Ovary (tissue), 9 donors: ENCODE measurements around the gene PTH2R. TPM values are rescaled to one million over a fixed set of nuclear protein-coding genes. Genes with fewer than 3 reads are reported as not detected.
"Not testable (repeated sequence)": the region's sequence is repeated elsewhere in the genome, so short reads cannot be mapped to it uniquely, and the experiment has no call there.

Experiments
- DNase-seq, 5 donors: peaks; one replicate each; pipeline ENCODE4 v3.0.0-alpha.2; 2019 to 2020
- H3K27ac ChIP-seq, 2 donors: fragments of 200-600 bp; one replicate each; pipeline versions ENCODE4 v1.5.1 to v1.8.0; 2019 to 2022
- H3K27me3 ChIP-seq: fragments of 200-600 bp; one replicate; pipeline ENCODE4 v1.8.0; 2022
- H3K36me3 ChIP-seq: fragments of 200-600 bp; sonication (generic); one replicate; pipeline ENCODE4 v1.5.1; 2019
- H3K4me1 ChIP-seq: one replicate; pipeline ENCODE4 v1.8.1; 2013; ENCODE audit warnings: mild to moderate bottlenecking, moderate library complexity; ENCODE audit not compliant: insufficient read depth
- H3K4me3 ChIP-seq: fragments of 200-600 bp; sonication (generic); one replicate; pipeline ENCODE4 v1.5.1; 2017
- H3K9me3 ChIP-seq, 2 donors: fragments of 200-600 bp in 1 of 2; sonication (generic) in 1 of 2; one replicate each; pipeline versions ENCODE4 v1.5.1 to v1.8.1; 2013 to 2019; ENCODE audit warnings: mild to moderate bottlenecking in 1 of 2, moderate library complexity in 1 of 2
- CTCF ChIP-seq, 3 donors: fragments of 450-650 bp in 2 of 3; fragments of 200-600 bp in 1 of 3; IDR thresholded peaks; one replicate each; pipeline versions ENCODE4 v1.5.1 to v1.8.0; 2016 to 2022; ENCODE audit warnings: antibody characterized with exemption in 3 of 3, mild to moderate bottlenecking in 1 of 3
- EP300 ChIP-seq: sonication (generic); formaldehyde crosslinking; IDR thresholded peaks from one replicate; pipeline ENCODE4 v1.6.1; 2017; ENCODE audit warnings: antibody characterized with exemption
- POLR2A ChIP-seq: fragments of 450-650 bp; IDR thresholded peaks from one replicate; pipeline ENCODE4 v1.6.1; 2017; ENCODE audit warnings: antibody characterized with exemption, mild to moderate bottlenecking, moderate library complexity
- WGBS, 3 donors: extraction: QIAGEN DNeasy Blood & Tissue Kit in 1 of 3; methylation state at CpG; one replicate each; pipeline versions ENCODE4 v1.1.5 to v1.1.7; 2013 to 2017; 5-methylcytosine and 5-hydroxymethylcytosine counted together
- intact Hi-C, 4 donors: fragments of 100-400 bp; cut with DNase I; formaldehyde crosslinking; loops; one replicate each; pipeline versions ENCODE4 v1.11.0 to v1.15.1; 2022 to 2023
- polyA plus RNA-seq, 2 donors: library from polyadenylated mRNA; stranded (reverse); fragments of 200-250 nt in 1 of 2; fragments of 350-450 nt in 1 of 2; fragmentation: Illumina TruSeq in 1 of 2; extraction: RNeasy Lipid Tissue Mini Kit (QIAGEN cat#74804) in 1 of 2; gene quantifications; one replicate each; pipeline ENCODE4 v1.2.3, GENCODE V29; 2013 to 2014
- total RNA-seq, 7 donors: library from RNA; depleted of rRNA in 2 of 7; stranded (reverse); fragments of >200 nt in 2 of 7; fragmentation: NEBNext Ultra II Directional in 3 of 7; extraction: Animal tissue kit (Norgen Biotek cat#: 25700) in 3 of 7; gene quantifications; one replicate each; pipeline versions ENCODE4 v1.1.0 to v1.2.4, GENCODE V29; 2016 to 2023
- donor health status: DM: no; HTN: no; CAD: no; lungs with moderate emphysema.
- donor health status: DM: no; HTN: no; CAD: no.
- donor health status: Bipolar disorder and iron deficiency.
- donor health status: DM: yes; HTN: yes; CAD: no.
- donor health status: DM: no; HTN: no; CAD: no.
- donor health status: DM: yes; HTN: yes; CAD: no.

The PTH2R gene
- total and polyA plus RNA-seq, 9 donors, result 0.05 to 0.08 (median 0.07) TPM; not detected in 6

GRCh38 chr2:208437755-208438154, 31.2 kb downstream of the PTH2R start:
- H3K4me1 ChIP-seq, result no peaks in the 10 kb centered on the region
- intact Hi-C loops, result no loop called here
- no peak overlapping the region for H3K4me3 ChIP-seq
- no peaks in the 10 kb centered on the region for H3K27me3 ChIP-seq
- no peak overlapping the region for H3K27ac ChIP-seq
- 83 to 90% (median 86%) methylated on average over 3 of the region's 3 CpGs for WGBS, 3 donors
- H3K36me3 ChIP-seq, result no peaks in the 10 kb centered on the region
- DNase-seq, result no peak
- no peaks in the 10 kb centered on the region for H3K9me3 ChIP-seq
- TF ChIP-seq CTCF (IDR thresholded peaks at IDR 0.05) (no peak), EP300 (no peak), POLR2A (no peak)

- no peaks in the 10 kb centered on the region for H3K27me3 ChIP-seq
- WGBS, 3 donors, result 88 to 97% (median 89%) methylated on average over 2 of the region's 2 CpGs
- intact Hi-C loops, result no loop called here
- no peaks in the 10 kb centered on the region for H3K4me1 ChIP-seq
- TF ChIP-seq EP300 (no peak), POLR2A (no peak), CTCF (IDR thresholded peaks at IDR 0.05) (no peak)
- no peaks in the 10 kb centered on the region for H3K36me3 ChIP-seq
- H3K4me3 ChIP-seq, result no peak overlapping the region
- DNase-seq, result no peak
- H3K27ac ChIP-seq, result no peak overlapping the region
- no peaks in the 10 kb centered on the region for H3K9me3 ChIP-seq
These were observed 34.1 kb downstream of the PTH2R start for GRCh38 chr2:208440716-208441115.

DNA sequence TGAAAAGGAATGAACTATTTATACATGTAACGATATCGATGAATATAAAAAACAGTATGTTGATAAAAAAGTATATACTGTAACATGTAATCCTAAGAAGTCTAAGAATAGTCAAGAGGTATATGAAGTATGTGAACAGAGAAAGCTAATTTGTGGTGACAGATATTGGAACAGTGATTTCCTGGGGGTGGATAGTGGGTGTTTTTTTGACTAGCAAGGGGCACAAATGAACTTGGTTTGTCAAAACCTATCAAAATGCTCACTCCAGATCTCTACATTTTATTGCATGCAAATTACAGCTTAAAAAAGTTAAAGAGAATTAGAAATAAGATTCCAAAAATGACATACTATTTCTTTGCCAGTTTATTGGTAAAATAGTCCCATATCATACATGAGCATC, 35.4 kb downstream of the PTH2R start:
- Histone ChIP-seq H3K27me3 (no peaks in the 10 kb centered on the region), H3K9me3 (no peaks in the 10 kb centered on the region), H3K4me3 (no peak overlapping the region), H3K27ac (no peak overlapping the region), H3K4me1 (no peaks in the 10 kb centered on the region), H3K36me3 (no peaks in the 10 kb centered on the region)
- 92 to 98% (median 98%) methylated on average over 2 of the region's 2 CpGs for WGBS, 3 donors
- intact Hi-C loops, result no loop called here
- no peak for TF ChIP-seq POLR2A
- TF ChIP-seq EP300, result no peak
- TF ChIP-seq CTCF (IDR thresholded peaks at IDR 0.05), result no peak
- DNase-seq, result no peak

GRCh38 chr2:208447447-208447846, 40.9 kb downstream of the PTH2R start:
- H3K4me3 ChIP-seq, H3K9me3 ChIP-seq, H3K27me3 ChIP-seq, H3K4me1 ChIP-seq, H3K36me3 ChIP-seq, intact Hi-C loops, H3K27ac ChIP-seq, DNase-seq: not testable (repeated sequence)
- WGBS, 3 donors, result 94 to 96% (median 94%) methylated on average over 6 of the region's 6 CpGs

DNA sequence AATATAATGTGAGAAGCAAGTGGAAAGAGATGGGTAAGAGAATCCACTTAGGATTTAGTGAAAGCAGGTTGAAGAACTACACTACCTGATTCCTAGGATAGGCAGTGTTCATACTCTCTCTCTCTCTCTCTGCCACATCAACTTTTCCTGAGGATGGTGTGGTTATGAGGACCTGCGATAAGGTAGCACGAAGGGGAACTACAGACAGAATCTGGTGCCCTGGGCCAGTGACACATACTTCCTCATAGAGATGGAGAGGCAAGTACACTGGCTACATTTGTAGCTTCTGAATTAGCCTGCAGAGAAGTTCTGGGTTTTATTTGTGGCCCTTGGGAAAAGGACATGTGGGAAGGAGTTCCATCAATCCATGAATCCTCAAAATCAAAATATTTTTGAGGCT, 44.5 kb downstream of the PTH2R start:
- TF ChIP-seq POLR2A (no peak), EP300 (no peak), CTCF (IDR thresholded peaks at IDR 0.05) (no peak)
- intact Hi-C loops, result no loop called here
- H3K36me3 ChIP-seq, result no peaks in the 10 kb centered on the region
- H3K4me1 ChIP-seq, result no peaks in the 10 kb centered on the region
- DNase-seq, result no peak
- H3K27ac ChIP-seq, result no peak overlapping the region
- H3K27me3 ChIP-seq, result no peaks in the 10 kb centered on the region
- no peak overlapping the region for H3K4me3 ChIP-seq
- H3K9me3 ChIP-seq, result no peaks in the 10 kb centered on the region
- WGBS, 3 donors, result 69 to 92% (median 86%) methylated on average over 2 of the region's 2 CpGs
